Testis (tissue), 3 donors: ENCODE results near the gene TMEM37. TPM values are rescaled to one million over a fixed set of nuclear protein-coding genes. Genes with fewer than 3 reads are reported as not detected.

Source experiments
- DNase-seq: peaks from one replicate; pipeline ENCODE4 v3.0.0-alpha.2; 2019
- H3K27ac ChIP-seq, 2 donors: fragments of 200-600 bp; sonication (generic); one replicate each; pipeline ENCODE4 v1.5.1; 2019
- H3K27me3 ChIP-seq: fragments of 200-600 bp; sonication (generic); one replicate; pipeline ENCODE4 v1.5.1; 2019
- H3K36me3 ChIP-seq: fragments of 200-600 bp; sonication (generic); one replicate; pipeline ENCODE4 v1.5.1; 2017; ENCODE audit warnings: low read depth; ENCODE audit errors: missing control alignments
- H3K4me1 ChIP-seq: fragments of 200-600 bp; sonication (generic); one replicate; pipeline ENCODE4 v1.5.1; 2019
- H3K4me3 ChIP-seq, 2 donors: fragments of 200-600 bp; sonication (generic); one replicate each; pipeline ENCODE4 v1.5.1; 2017 to 2019
- H3K9me3 ChIP-seq: fragments of 200-600 bp; sonication (generic); one replicate; pipeline ENCODE4 v1.5.1; 2017
- CTCF ChIP-seq, 3 experiments: fragments of 450-650 bp in 2 of 3; fragments of 200-600 bp in 1 of 3; sonication (generic) in 1 of 3; IDR thresholded peaks; one replicate each; pipeline ENCODE4 v1.5.1; 2016 to 2019; ENCODE audit warnings: antibody characterized with exemption in 3 of 3, mild to moderate bottlenecking in 2 of 3, moderate library complexity in 1 of 3
- POLR2A ChIP-seq: fragments of 450-650 bp; IDR thresholded peaks from one replicate; pipeline ENCODE4 v1.6.1; 2017; ENCODE audit warnings: antibody characterized with exemption, mild to moderate bottlenecking, moderate library complexity
- WGBS, 2 donors: methylation state at CpG; one replicate each; pipeline ENCODE4 v1.1.5; 2018; 5-methylcytosine and 5-hydroxymethylcytosine counted together
- intact Hi-C: fragments of 100-400 bp; cut with DNase I; formaldehyde crosslinking; loops from one replicate; pipeline ENCODE4 v1.15.1; 2023; ENCODE audit warnings: low total_unique reads
- polyA plus RNA-seq: library from polyadenylated mRNA; stranded (reverse); fragments of 350-450 nt; fragmentation: Illumina TruSeq; extraction: RNeasy Lipid Tissue Mini Kit (QIAGEN cat#74804); gene quantifications from one replicate; pipeline ENCODE4 v1.2.3, GENCODE V29; 2014; ENCODE audit warnings: low read depth, low replicate concordance; ENCODE audit not compliant: insufficient read depth
- total RNA-seq, 2 donors: library from RNA; depleted of rRNA; stranded (reverse); fragments of >200 nt; gene quantifications; one replicate each; pipeline ENCODE4 v1.2.3, GENCODE V29; 2016

Gene TMEM37
- total and polyA plus RNA-seq, 3 donors from 2014 or later = 7.0 to 14.2 (median 9.0) TPM

- intact Hi-C loops = no loop called here
- TF ChIP-seq CTCF (IDR thresholded peaks at IDR 0.05) = no peak
- no peak for TF ChIP-seq POLR2A
- H3K4me1 ChIP-seq = no peaks in the 10 kb centered on the region
Measured at GRCh38 chr2:119417908-119418307, 13.7 kb upstream of the TMEM37 start.

GRCh38 chr2:119419065-119419464 lies 12.6 kb upstream of the TMEM37 start:
- Histone ChIP-seq H3K36me3 (no peaks in the 10 kb centered on the region), H3K27me3 (no peaks in the 10 kb centered on the region), H3K9me3 (no peaks in the 10 kb centered on the region), H3K4me1 (no peaks in the 10 kb centered on the region), H3K27ac (no peak overlapping the region), H3K4me3 (no peak overlapping the region)
- intact Hi-C loops = no loop called here
- TF ChIP-seq POLR2A (no peak), CTCF (IDR thresholded peaks at IDR 0.05) (no peak)
- 93 to 97% methylated on average over 1 of the region's 1 CpG for WGBS, 2 donors
- no peak for DNase-seq

More at GRCh38 chr2:119417908-119418307, 13.7 kb upstream of the TMEM37 start:
- WGBS, 2 donors = 93% methylated on average over 6 of the region's 6 CpGs
- H3K4me3 ChIP-seq = no peak overlapping the region
- H3K9me3 ChIP-seq = no peaks in the 10 kb centered on the region
- DNase-seq = no peak
- H3K27ac ChIP-seq = no peak overlapping the region
- H3K36me3 ChIP-seq = no peaks in the 10 kb centered on the region
- no peaks in the 10 kb centered on the region for H3K27me3 ChIP-seq

GRCh38 chr2:119419803-119420508 lies 11.7 kb upstream of the TMEM37 start:
- Histone ChIP-seq H3K4me3 (no peak overlapping the region), H3K4me1 (no peaks in the 10 kb centered on the region), H3K27me3 (no peaks in the 10 kb centered on the region), H3K36me3 (no peaks in the 10 kb centered on the region), H3K9me3 (no peaks in the 10 kb centered on the region), H3K27ac (no peak overlapping the region)
- TF ChIP-seq CTCF (IDR thresholded peaks at IDR 0.05) = no peak
- TF ChIP-seq POLR2A = no peak
- intact Hi-C loops = no loop called here
- no peak for DNase-seq
- WGBS, 2 donors = 61 to 84% methylated on average over 1 of the region's 1 CpG

- Histone ChIP-seq H3K4me3 (no peak overlapping the region), H3K9me3 (no peaks in the 10 kb centered on the region), H3K27me3 (no peaks in the 10 kb centered on the region), H3K36me3 (no peaks in the 10 kb centered on the region), H3K27ac (no peak overlapping the region), H3K4me1 (peaks cover 5% of the 10 kb centered on the region)
- DNase-seq = no peak
- intact Hi-C loops = no loop called here
- 100% methylated on average over 1 of the region's 1 CpG for WGBS, 2 donors
- no peak for TF ChIP-seq POLR2A
- TF ChIP-seq CTCF (IDR thresholded peaks at IDR 0.05) = no peak
Measured at GRCh38 chr2:119421304-119421703, 10.3 kb upstream of the TMEM37 start.

- Histone ChIP-seq H3K4me1 (peaks cover 9% of the 10 kb centered on the region), H3K9me3 (no peaks in the 10 kb centered on the region), H3K36me3 (no peaks in the 10 kb centered on the region), H3K27me3 (no peaks in the 10 kb centered on the region), H3K27ac (no peak overlapping the region), H3K4me3 (no peak overlapping the region)
- intact Hi-C loops = no loop called here
- DNase-seq = no peak
- TF ChIP-seq POLR2A (no peak), CTCF (IDR thresholded peaks at IDR 0.05) (no peak)
Measured at GRCh38 chr2:119421741-119422140, 9.9 kb upstream of the TMEM37 start.
